GM23338 (cell line): ENCODE data around the gene DPEP2NB. TPM values are rescaled to one million over a fixed set of nuclear protein-coding genes. Genes with fewer than 3 reads are reported as not detected.

Source experiments
- ATAC-seq: fragments of 200-7000 bp; cut with Tn5 transposase; 3 replicates; pipeline ENCODE4 v1.9.1; 2020
- DNase-seq: peaks from one replicate; pipeline ENCODE4 v3.0.0-alpha.2; 2015; ENCODE audit warnings: low spot score
- H2AFZ ChIP-seq: fragments of 200-600 bp; sonication (generic); 2 replicates; pipeline ENCODE4 v1.8.0; 2016; ENCODE audit warnings: antibody characterized with exemption, mild to moderate bottlenecking, moderate library complexity
- H3F3A ChIP-seq: fragments of 200-600 bp; sonication (generic); replicated peaks from 2 replicates; pipeline ENCODE4 v1.8.0; 2017; ENCODE audit warnings: antibody characterized with exemption, mixed run types, low read depth
- H3K27ac ChIP-seq: fragments of 200-600 bp; sonication (generic); 2 replicates; pipeline ENCODE4 v1.6.1; 2016; ENCODE audit warnings: low read depth
- H3K27me3 ChIP-seq: fragments of 200-600 bp; sonication (generic); 2 replicates; pipeline ENCODE4 v1.8.0; 2016; ENCODE audit warnings: mild to moderate bottlenecking, mixed run types, moderate library complexity; ENCODE audit not compliant: insufficient read depth
- H3K36me3 ChIP-seq: fragments of 200-600 bp; sonication (generic); 2 replicates; pipeline ENCODE4 v1.8.0; 2016; ENCODE audit warnings: mild to moderate bottlenecking; ENCODE audit not compliant: insufficient read depth
- H3K4me1 ChIP-seq: fragments of 200-600 bp; sonication (generic); 2 replicates; pipeline ENCODE4 v1.8.0; 2016; ENCODE audit warnings: mild to moderate bottlenecking, moderate library complexity; ENCODE audit not compliant: insufficient read depth
- H3K4me2 ChIP-seq: fragments of 200-600 bp; sonication (generic); 2 replicates; pipeline ENCODE4 v1.7.1; 2017; ENCODE audit warnings: mixed run types
- H3K4me3 ChIP-seq: fragments of 200-600 bp; sonication (generic); 2 replicates; pipeline ENCODE4 v1.6.1; 2016; ENCODE audit warnings: mixed run types
- H3K79me2 ChIP-seq: fragments of 200-600 bp; sonication (generic); replicated peaks from 2 replicates; pipeline ENCODE4 v1.8.0; 2017; ENCODE audit warnings: mild to moderate bottlenecking; ENCODE audit not compliant: insufficient read depth
- H3K9me2 ChIP-seq: fragments of 200-600 bp; sonication (generic); 2 replicates; pipeline ENCODE4 v1.8.0; 2017; ENCODE audit not compliant: insufficient read depth
- H4K20me1 ChIP-seq: fragments of 200-600 bp; sonication (generic); replicated peaks from 2 replicates; pipeline ENCODE4 v1.8.0; 2017; ENCODE audit warnings: mild to moderate bottlenecking; ENCODE audit not compliant: insufficient read depth
- H3K27ac Mint-ChIP-seq: 2 replicates; pipeline ENCODE4 v1.8.0; 2020; ENCODE audit warnings: inconsistent platforms, mild to moderate bottlenecking, moderate library complexity, mixed read lengths
- H3K27me3 Mint-ChIP-seq: 3 replicates; pipeline ENCODE4 v1.8.0; 2022; ENCODE audit warnings: low read depth, mild to moderate bottlenecking, moderate library complexity, mixed read lengths, inconsistent platforms; ENCODE audit not compliant: insufficient read depth, poor library complexity
- H3K36me3 Mint-ChIP-seq: 3 replicates; pipeline ENCODE4 v1.8.0; 2021; ENCODE audit warnings: low read depth, mild to moderate bottlenecking, inconsistent platforms, moderate library complexity, mixed read lengths
- H3K4me1 Mint-ChIP-seq: 3 replicates; pipeline ENCODE4 v1.8.0; 2020; ENCODE audit warnings: mild to moderate bottlenecking, inconsistent platforms, mixed read lengths
- H3K4me3 Mint-ChIP-seq: 3 replicates; pipeline ENCODE4 v1.8.0; 2021; ENCODE audit warnings: moderate library complexity, mild to moderate bottlenecking, inconsistent platforms, mixed read lengths
- H3K9me3 Mint-ChIP-seq: 3 replicates; pipeline ENCODE4 v1.8.0; 2020; ENCODE audit warnings: moderate library complexity, mild to moderate bottlenecking, inconsistent platforms, mixed read lengths
- CREB1 ChIP-seq: fragments of 250-450 bp; sonication (Bioruptor Pico); IDR thresholded peaks from 2 replicates; pipeline ENCODE4 v1.5.0; 2020; ENCODE audit warnings: low read depth, mild to moderate bottlenecking, moderate library complexity
- ETS1 ChIP-seq: IDR thresholded peaks from 2 replicates; pipeline ENCODE4 v1.6.1; 2016; ENCODE audit warnings: antibody characterized with exemption
- EZH2 ChIP-seq: fragments of 200-600 bp; sonication (generic); IDR thresholded peaks from one replicate; pipeline ENCODE4 v1.8.0; 2017; ENCODE audit warnings: antibody characterized with exemption, mild to moderate bottlenecking, low read depth; ENCODE audit not compliant: unreplicated experiment
- EZH2phosphoT487 ChIP-seq: fragments of 200-600 bp; sonication (generic); IDR thresholded peaks from one replicate; pipeline ENCODE4 v1.8.1; 2018; ENCODE audit warnings: antibody characterized with exemption; ENCODE audit not compliant: unreplicated experiment
- JUNB ChIP-seq: IDR thresholded peaks from one replicate; pipeline ENCODE4 v1.6.1; 2016; ENCODE audit warnings: antibody characterized with exemption; ENCODE audit not compliant: unreplicated experiment
- NANOG ChIP-seq: IDR thresholded peaks from 2 replicates; pipeline ENCODE4 v1.6.1; 2016; ENCODE audit warnings: antibody characterized with exemption, borderline replicate concordance
- POLR2AphosphoS5 ChIP-seq: IDR thresholded peaks from 2 replicates; pipeline ENCODE4 v1.6.1; 2016; ENCODE audit warnings: antibody characterized with exemption, low read depth
- STAT1 ChIP-seq: IDR thresholded peaks from one replicate; pipeline ENCODE4 v1.6.1; 2016; ENCODE audit warnings: antibody characterized with exemption; ENCODE audit not compliant: unreplicated experiment
- ZNF114 ChIP-seq: fragments of 250-450 bp; sonication (Bioruptor Pico); IDR thresholded peaks from 2 replicates; pipeline ENCODE4 v1.5.0; 2020; ENCODE audit warnings: mild to moderate bottlenecking, moderate library complexity
- ZNF331 ChIP-seq: fragments of 250-450 bp; sonication (Bioruptor Pico); IDR thresholded peaks from 2 replicates; pipeline ENCODE4 v1.5.0; 2020; ENCODE audit warnings: low read depth, mild to moderate bottlenecking, moderate library complexity
- polyA plus RNA-seq: library from polyadenylated mRNA; unstranded; fragments of >200 nt; fragmentation: Nextera tagmentation; extraction: Ambion mirVana; gene quantifications from 2 replicates; pipeline ENCODE4 v1.2.1, GENCODE V29; 2016
- total RNA-seq: library from RNA; depleted of rRNA; stranded (reverse); fragments of >200 nt; shearing (Covaris generic); gene quantifications from 2 replicates; pipeline ENCODE4 v1.2.3, GENCODE V29; 2014
- TF ChIP-seq, protein P1 (sequence below): IDR thresholded peaks from one replicate; pipeline ENCODE4 v1.6.1; 2018; ENCODE audit warnings: antibody characterized with exemption; ENCODE audit not compliant: unreplicated experiment
- TF ChIP-seq, protein P2 (sequence below), 2 experiments: fragments of 200-600 bp in 1 of 2; sonication (generic) in 1 of 2; conservative IDR thresholded peaks; 2 replicates each; pipeline versions ENCODE4 v1.5.1 to v1.6.1; 2016 to 2017; ENCODE audit warnings: antibody characterized with exemption in 2 of 2, low read depth in 2 of 2, mild to moderate bottlenecking in 2 of 2, moderate library complexity in 1 of 2
- TF ChIP-seq, protein P3 (sequence below): fragments of 250-450 bp; sonication (Bioruptor Pico); IDR thresholded peaks from 2 replicates; pipeline ENCODE4 v1.5.0; 2020; ENCODE audit warnings: mild to moderate bottlenecking, moderate library complexity

DPEP2NB gene
- total and polyA plus RNA-seq, 2 experiments from 2014 or later, result not detected

DNA sequence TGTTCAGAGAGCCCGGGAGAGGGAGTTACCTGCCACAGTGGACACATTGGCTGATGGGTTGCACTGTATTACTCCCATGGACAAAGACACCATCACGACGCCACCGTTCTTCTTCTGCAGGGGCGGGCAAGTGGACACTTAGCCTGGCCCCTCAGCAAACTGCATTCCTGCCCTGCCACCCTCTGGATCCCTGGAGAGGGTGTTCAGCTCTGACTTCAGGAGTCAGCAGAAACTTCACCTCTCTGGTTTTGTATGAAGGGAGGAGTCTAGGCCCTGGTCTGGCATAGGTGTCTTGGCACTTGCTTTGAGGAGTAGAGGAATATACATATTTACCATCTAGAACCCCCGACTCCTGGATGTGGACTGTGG is 25.7 kb downstream of the DPEP2NB start:
- DNase-seq (no peak), ATAC-seq (no peak)
- Histone ChIP-seq H3K4me2 (no peak overlapping the region), H3K27me3 (peaks cover 3% of the 10 kb centered on the region; the same call in 1 of the 2 replicates), H2AFZ (no peak overlapping the region), H3K79me2 (no peaks in the 10 kb centered on the region), H3F3A (no peaks in the 10 kb centered on the region), H3K9me2 (peaks cover 3% of the 10 kb centered on the region; the same call in 1 of the 2 replicates), H3K36me3 (no peaks in the 10 kb centered on the region), H4K20me1 (no peaks in the 10 kb centered on the region), H3K27ac (no peak overlapping the region), H3K4me3 (no peak overlapping the region), H3K4me1 (no peaks in the 10 kb centered on the region)
- H3K36me3 Mint-ChIP-seq, result no peaks in the 10 kb centered on the region
- H3K4me3 Mint-ChIP-seq, result no peak overlapping the region
- peaks cover 4% of the 10 kb centered on the region; the same call in 1 of the 3 replicates for H3K9me3 Mint-ChIP-seq
- H3K27ac Mint-ChIP-seq, result no peak overlapping the region
- no peaks in the 10 kb centered on the region for H3K4me1 Mint-ChIP-seq
- H3K27me3 Mint-ChIP-seq, result peaks cover 18% of the 10 kb centered on the region
- TF ChIP-seq EZH2phosphoT487 (no peak), NANOG (no peak), POLR2AphosphoS5 (no peak), ZNF114 (CRISPR knock-in tag) (no peak), ZNF331 (CRISPR knock-in tag) (no peak), CREB1 (CRISPR knock-in tag) (no peak), ETS1 (no peak), STAT1 (no peak), JUNB (no peak), EZH2 (no peak)
- TF ChIP-seq, protein P1, sequence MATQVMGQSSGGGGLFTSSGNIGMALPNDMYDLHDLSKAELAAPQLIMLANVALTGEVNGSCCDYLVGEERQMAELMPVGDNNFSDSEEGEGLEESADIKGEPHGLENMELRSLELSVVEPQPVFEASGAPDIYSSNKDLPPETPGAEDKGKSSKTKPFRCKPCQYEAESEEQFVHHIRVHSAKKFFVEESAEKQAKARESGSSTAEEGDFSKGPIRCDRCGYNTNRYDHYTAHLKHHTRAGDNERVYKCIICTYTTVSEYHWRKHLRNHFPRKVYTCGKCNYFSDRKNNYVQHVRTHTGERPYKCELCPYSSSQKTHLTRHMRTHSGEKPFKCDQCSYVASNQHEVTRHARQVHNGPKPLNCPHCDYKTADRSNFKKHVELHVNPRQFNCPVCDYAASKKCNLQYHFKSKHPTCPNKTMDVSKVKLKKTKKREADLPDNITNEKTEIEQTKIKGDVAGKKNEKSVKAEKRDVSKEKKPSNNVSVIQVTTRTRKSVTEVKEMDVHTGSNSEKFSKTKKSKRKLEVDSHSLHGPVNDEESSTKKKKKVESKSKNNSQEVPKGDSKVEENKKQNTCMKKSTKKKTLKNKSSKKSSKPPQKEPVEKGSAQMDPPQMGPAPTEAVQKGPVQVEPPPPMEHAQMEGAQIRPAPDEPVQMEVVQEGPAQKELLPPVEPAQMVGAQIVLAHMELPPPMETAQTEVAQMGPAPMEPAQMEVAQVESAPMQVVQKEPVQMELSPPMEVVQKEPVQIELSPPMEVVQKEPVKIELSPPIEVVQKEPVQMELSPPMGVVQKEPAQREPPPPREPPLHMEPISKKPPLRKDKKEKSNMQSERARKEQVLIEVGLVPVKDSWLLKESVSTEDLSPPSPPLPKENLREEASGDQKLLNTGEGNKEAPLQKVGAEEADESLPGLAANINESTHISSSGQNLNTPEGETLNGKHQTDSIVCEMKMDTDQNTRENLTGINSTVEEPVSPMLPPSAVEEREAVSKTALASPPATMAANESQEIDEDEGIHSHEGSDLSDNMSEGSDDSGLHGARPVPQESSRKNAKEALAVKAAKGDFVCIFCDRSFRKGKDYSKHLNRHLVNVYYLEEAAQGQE, result no peak
- TF ChIP-seq, protein P2, sequence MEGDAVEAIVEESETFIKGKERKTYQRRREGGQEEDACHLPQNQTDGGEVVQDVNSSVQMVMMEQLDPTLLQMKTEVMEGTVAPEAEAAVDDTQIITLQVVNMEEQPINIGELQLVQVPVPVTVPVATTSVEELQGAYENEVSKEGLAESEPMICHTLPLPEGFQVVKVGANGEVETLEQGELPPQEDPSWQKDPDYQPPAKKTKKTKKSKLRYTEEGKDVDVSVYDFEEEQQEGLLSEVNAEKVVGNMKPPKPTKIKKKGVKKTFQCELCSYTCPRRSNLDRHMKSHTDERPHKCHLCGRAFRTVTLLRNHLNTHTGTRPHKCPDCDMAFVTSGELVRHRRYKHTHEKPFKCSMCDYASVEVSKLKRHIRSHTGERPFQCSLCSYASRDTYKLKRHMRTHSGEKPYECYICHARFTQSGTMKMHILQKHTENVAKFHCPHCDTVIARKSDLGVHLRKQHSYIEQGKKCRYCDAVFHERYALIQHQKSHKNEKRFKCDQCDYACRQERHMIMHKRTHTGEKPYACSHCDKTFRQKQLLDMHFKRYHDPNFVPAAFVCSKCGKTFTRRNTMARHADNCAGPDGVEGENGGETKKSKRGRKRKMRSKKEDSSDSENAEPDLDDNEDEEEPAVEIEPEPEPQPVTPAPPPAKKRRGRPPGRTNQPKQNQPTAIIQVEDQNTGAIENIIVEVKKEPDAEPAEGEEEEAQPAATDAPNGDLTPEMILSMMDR (conservative IDR thresholded peaks at IDR 0.05; ENCODE audit: low read depth in 2 of 2), result no peak
- TF ChIP-seq, protein P3, sequence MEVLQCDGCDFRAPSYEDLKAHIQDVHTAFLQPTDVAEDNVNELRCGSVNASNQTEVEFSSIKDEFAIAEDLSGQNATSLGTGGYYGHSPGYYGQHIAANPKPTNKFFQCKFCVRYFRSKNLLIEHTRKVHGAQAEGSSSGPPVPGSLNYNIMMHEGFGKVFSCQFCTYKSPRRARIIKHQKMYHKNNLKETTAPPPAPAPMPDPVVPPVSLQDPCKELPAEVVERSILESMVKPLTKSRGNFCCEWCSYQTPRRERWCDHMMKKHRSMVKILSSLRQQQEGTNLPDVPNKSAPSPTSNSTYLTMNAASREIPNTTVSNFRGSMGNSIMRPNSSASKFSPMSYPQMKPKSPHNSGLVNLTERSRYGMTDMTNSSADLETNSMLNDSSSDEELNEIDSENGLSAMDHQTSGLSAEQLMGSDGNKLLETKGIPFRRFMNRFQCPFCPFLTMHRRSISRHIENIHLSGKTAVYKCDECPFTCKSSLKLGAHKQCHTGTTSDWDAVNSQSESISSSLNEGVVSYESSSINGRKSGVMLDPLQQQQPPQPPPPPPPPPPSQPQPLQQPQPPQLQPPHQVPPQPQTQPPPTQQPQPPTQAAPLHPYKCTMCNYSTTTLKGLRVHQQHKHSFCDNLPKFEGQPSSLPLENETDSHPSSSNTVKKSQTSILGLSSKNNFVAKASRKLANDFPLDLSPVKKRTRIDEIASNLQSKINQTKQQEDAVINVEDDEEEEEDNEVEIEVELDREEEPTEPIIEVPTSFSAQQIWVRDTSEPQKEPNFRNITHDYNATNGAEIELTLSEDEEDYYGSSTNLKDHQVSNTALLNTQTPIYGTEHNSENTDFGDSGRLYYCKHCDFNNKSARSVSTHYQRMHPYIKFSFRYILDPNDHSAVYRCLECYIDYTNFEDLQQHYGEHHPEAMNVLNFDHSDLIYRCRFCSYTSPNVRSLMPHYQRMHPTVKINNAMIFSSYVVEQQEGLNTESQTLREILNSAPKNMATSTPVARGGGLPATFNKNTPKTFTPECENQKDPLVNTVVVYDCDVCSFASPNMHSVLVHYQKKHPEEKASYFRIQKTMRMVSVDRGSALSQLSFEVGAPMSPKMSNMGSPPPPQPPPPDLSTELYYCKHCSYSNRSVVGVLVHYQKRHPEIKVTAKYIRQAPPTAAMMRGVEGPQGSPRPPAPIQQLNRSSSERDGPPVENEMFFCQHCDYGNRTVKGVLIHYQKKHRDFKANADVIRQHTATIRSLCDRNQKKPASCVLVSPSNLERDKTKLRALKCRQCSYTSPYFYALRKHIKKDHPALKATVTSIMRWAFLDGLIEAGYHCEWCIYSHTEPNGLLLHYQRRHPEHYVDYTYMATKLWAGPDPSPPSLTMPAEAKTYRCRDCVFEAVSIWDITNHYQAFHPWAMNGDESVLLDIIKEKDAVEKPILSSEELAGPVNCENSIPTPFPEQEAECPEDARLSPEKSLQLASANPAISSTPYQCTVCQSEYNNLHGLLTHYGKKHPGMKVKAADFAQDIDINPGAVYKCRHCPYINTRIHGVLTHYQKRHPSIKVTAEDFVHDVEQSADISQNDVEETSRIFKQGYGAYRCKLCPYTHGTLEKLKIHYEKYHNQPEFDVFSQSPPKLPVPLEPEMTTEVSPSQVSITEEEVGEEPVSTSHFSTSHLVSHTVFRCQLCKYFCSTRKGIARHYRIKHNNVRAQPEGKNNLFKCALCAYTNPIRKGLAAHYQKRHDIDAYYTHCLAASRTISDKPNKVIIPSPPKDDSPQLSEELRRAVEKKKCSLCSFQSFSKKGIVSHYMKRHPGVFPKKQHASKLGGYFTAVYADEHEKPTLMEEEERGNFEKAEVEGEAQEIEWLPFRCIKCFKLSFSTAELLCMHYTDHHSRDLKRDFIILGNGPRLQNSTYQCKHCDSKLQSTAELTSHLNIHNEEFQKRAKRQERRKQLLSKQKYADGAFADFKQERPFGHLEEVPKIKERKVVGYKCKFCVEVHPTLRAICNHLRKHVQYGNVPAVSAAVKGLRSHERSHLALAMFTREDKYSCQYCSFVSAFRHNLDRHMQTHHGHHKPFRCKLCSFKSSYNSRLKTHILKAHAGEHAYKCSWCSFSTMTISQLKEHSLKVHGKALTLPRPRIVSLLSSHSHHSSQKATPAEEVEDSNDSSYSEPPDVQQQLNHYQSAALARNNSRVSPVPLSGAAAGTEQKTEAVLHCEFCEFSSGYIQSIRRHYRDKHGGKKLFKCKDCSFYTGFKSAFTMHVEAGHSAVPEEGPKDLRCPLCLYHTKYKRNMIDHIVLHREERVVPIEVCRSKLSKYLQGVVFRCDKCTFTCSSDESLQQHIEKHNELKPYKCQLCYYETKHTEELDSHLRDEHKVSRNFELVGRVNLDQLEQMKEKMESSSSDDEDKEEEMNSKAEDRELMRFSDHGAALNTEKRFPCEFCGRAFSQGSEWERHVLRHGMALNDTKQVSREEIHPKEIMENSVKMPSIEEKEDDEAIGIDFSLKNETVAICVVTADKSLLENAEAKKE (CRISPR knock-in tag), result no peak
